Left lung (tissue), 10 donors: ENCODE data around the gene C1QTNF12. TPM values are rescaled to one million over a fixed set of nuclear protein-coding genes. Genes with fewer than 3 reads are reported as not detected.
A peak's percentile ranks its signal among the peaks of the same experiment; 100 is the strongest.

ENCODE experiments used
- ATAC-seq: fragments of 200-7000 bp; cut with Tn5 transposase; one replicate; pipeline ENCODE4 v1.9.1; 2020; ENCODE audit warnings: moderate library complexity
- DNase-seq, 4 donors: peaks; one replicate each; pipeline ENCODE4 v3.0.0-alpha.2; 2013 to 2020
- H3K27ac ChIP-seq, 2 donors: fragments of 200-600 bp; sonication (generic) in 1 of 2; one replicate each; pipeline versions ENCODE4 v1.5.0 to v1.8.0; 2020 to 2021
- H3K27me3 ChIP-seq, 2 donors: fragments of 200-600 bp; sonication (generic) in 1 of 2; one replicate each; pipeline versions ENCODE4 v1.5.0 to v1.8.0; 2020 to 2021
- H3K36me3 ChIP-seq, 2 donors: fragments of 200-600 bp; sonication (generic) in 1 of 2; one replicate each; pipeline versions ENCODE4 v1.5.0 to v1.8.0; 2020 to 2021
- H3K4me1 ChIP-seq, 2 donors: fragments of 200-600 bp; one replicate each; pipeline ENCODE4 v1.8.0; 2021
- H3K4me3 ChIP-seq, 2 donors: fragments of 200-600 bp; sonication (generic) in 1 of 2; one replicate each; pipeline versions ENCODE4 v1.5.0 to v1.8.0; 2020 to 2021; ENCODE audit warnings: mild to moderate bottlenecking in 1 of 2
- H3K9me3 ChIP-seq, 2 donors: fragments of 200-600 bp; sonication (generic) in 1 of 2; one replicate each; pipeline versions ENCODE4 v1.5.0 to v1.8.0; 2020 to 2021
- CTCF ChIP-seq, 2 donors: fragments of 200-600 bp; sonication (generic) in 1 of 2; IDR thresholded peaks; one replicate each; pipeline versions ENCODE4 v1.5.0 to v1.8.0; 2021; ENCODE audit warnings: antibody characterized with exemption in 2 of 2
- intact Hi-C, 2 donors: fragments of 100-400 bp; cut with DNase I; formaldehyde crosslinking; loops; one replicate each; pipeline versions ENCODE4 v1.11.2 to v1.14.2; 2022
- polyA plus RNA-seq, 6 donors: library from polyadenylated mRNA; unstranded; fragments of 120-200 nt; gene quantifications; one replicate each; pipeline ENCODE4 v1.2.1, GENCODE V29; 2013; ENCODE audit not compliant: insufficient read length in 6 of 6
- total RNA-seq, 2 donors: library from RNA; stranded (reverse); fragmentation: NEBNext Ultra II Directional; extraction: Animal tissue kit (Norgen Biotek cat#: 25700); gene quantifications; one replicate each; pipeline ENCODE4 v1.2.1, GENCODE V29; 2021
- donor health status: DM: no; HTN: yes; CAD: no.
- donor health status: DM: no; HTN: no; CAD: no.

C1QTNF12 gene
- total and polyA plus RNA-seq, 8 donors, result 0.52 to 2.2 (median 0.94) TPM

- Histone ChIP-seq H3K4me1 (no peaks in the 10 kb centered on the region), H3K27ac (no peak overlapping the region), H3K27me3 (peaks cover 8 to 20% of the 10 kb centered on the region in 2 donors), H3K36me3 (peaks cover 0 to 34% of the 10 kb centered on the region in 2 donors), H3K9me3 (no peaks in the 10 kb centered on the region), H3K4me3 (no peak overlapping the region)
- ATAC-seq, result peak; percentile 3
- DNase-seq, result no peak
- no peak for TF ChIP-seq CTCF (IDR thresholded peaks at IDR 0.05)
- intact Hi-C loops, result loop anchor here in 1 of 2 donors (10.0 kb wide), 1 partner anchor 166 kb away; no protein-coding TSS in a partner anchor
These were observed 44.6 kb upstream of the C1QTNF12 start for GRCh38 chr1:1291023-1291528.

DNA sequence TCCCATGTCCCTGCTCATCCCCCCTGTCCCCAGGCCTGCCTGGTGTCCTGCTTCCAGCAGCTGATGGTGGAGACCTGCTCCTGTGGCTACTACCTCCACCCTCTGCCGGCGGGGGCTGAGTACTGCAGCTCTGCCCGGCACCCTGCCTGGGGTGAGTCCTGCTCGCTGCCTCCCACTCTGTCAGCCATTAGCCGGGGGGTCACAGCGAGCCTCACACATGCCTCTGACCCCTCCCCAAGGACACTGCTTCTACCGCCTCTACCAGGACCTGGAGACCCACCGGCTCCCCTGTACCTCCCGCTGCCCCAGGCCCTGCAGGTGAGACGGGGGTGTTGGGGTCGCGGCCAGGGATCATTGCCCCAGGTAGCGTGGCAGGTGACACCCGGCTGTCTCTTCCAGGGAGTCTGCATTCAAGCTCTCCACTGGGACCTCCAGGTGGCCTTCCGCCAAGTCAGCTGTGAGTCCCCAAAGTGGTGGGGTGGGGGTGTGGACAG, 43.8 kb upstream of the C1QTNF12 start:
- DNase-seq (no peak), ATAC-seq (peak; percentile 69)
- no peaks in the 10 kb centered on the region for H3K4me1 ChIP-seq
- H3K27ac ChIP-seq, result no peak overlapping the region
- H3K36me3 ChIP-seq, result peaks cover 0 to 27% of the 10 kb centered on the region in 2 donors
- no peak overlapping the region for H3K4me3 ChIP-seq
- H3K9me3 ChIP-seq, result no peaks in the 10 kb centered on the region
- intact Hi-C loops, result loop anchor here in 1 of 2 donors (10.0 kb wide), 1 partner anchor 165 kb away; no protein-coding TSS in a partner anchor
- H3K27me3 ChIP-seq, result peaks cover 8 to 28% of the 10 kb centered on the region in 2 donors
- TF ChIP-seq CTCF (IDR thresholded peaks at IDR 0.05), result peak; percentile 46 to 76

GRCh38 chr1:1287288-1288110, 41.0 kb upstream of the C1QTNF12 start:
- Histone ChIP-seq H3K9me3 (no peaks in the 10 kb centered on the region), H3K4me1 (no peaks in the 10 kb centered on the region), H3K36me3 (no peaks in the 10 kb centered on the region), H3K27ac (no peak overlapping the region), H3K27me3 (peaks cover 8 to 43% of the 10 kb centered on the region in 2 donors), H3K4me3 (no peak overlapping the region)
- TF ChIP-seq CTCF (IDR thresholded peaks at IDR 0.05), result no peak
- peak in 1 of 4 donors; percentile 76 for DNase-seq
- intact Hi-C loops, result no loop called here
- no peak for ATAC-seq

- Histone ChIP-seq H3K27me3 (peaks cover 8 to 43% of the 10 kb centered on the region in 2 donors), H3K4me1 (no peaks in the 10 kb centered on the region), H3K9me3 (no peaks in the 10 kb centered on the region), H3K4me3 (no peak overlapping the region), H3K27ac (no peak overlapping the region), H3K36me3 (no peaks in the 10 kb centered on the region)
- TF ChIP-seq CTCF (IDR thresholded peaks at IDR 0.05), result no peak
- ATAC-seq, result no peak
- DNase-seq, result peak in 1 of 4 donors; percentile 74
- intact Hi-C loops, result no loop called here
These were observed 40.1 kb upstream of the C1QTNF12 start for GRCh38 chr1:1286313-1287261.
